GM18507 (cell line): ENCODE results near the gene SHC4.

Experiments
- DNase-seq: peaks from one replicate; pipeline ENCODE4 v3.0.0; 2011; ENCODE audit warnings: low read depth; ENCODE audit not compliant: insufficient read length; ENCODE audit errors: extremely low spot score
- FAIRE-seq: peaks from 2 replicates; lab custom pipeline; 2011; peaks lifted over from hg19 to GRCh38; lab: Jason Lieb, UNC

The SHC4 gene

GRCh38 chr15:48893311-48893710, 70.4 kb downstream of the SHC4 start:
- FAIRE-seq = no peak
- no peak for DNase-seq

GRCh38 chr15:48891232-48891765, 72.4 kb downstream of the SHC4 start:
- FAIRE-seq (no peak), DNase-seq (no peak)

GRCh38 chr15:48890375-48890972, 73.2 kb downstream of the SHC4 start:
- FAIRE-seq = no peak
- DNase-seq = no peak

- DNase-seq (no peak), FAIRE-seq (no peak)
Measured at GRCh38 chr15:48889925-48890324, 73.8 kb downstream of the SHC4 start.

GRCh38 chr15:48888836-48889235, 74.9 kb downstream of the SHC4 start:
- DNase-seq (no peak), FAIRE-seq (no peak)

- DNase-seq (no peak), FAIRE-seq (peak; percentile 46)
Measured at GRCh38 chr15:48888191-48888590, 75.5 kb downstream of the SHC4 start.

GRCh38 chr15:48887144-48887543, 76.6 kb downstream of the SHC4 start:
- FAIRE-seq (no peak), DNase-seq (no peak)

GRCh38 chr15:48883699-48884098, 80.0 kb downstream of the SHC4 start:
- FAIRE-seq = no peak
- no peak for DNase-seq

- no peak for DNase-seq
- no peak for FAIRE-seq
Measured at GRCh38 chr15:48880070-48880634, 83.6 kb downstream of the SHC4 start.

- FAIRE-seq (peak; percentile 95), DNase-seq (peak; percentile 81)
Measured at GRCh38 chr15:48877630-48878595, 85.8 kb downstream of the SHC4 start, which contains the start of gene EID1. Gene EID1, plus strand, starts transcription at chr15:48878134. Its CDS starts 43 bp downstream, at chr15:48878177.

GRCh38 chr15:48876057-48876456, 87.7 kb downstream of the SHC4 start:
- FAIRE-seq (no peak), DNase-seq (no peak)

GRCh38 chr15:48875241-48875960, 88.3 kb downstream of the SHC4 start:
- FAIRE-seq (no peak), DNase-seq (no peak)

GRCh38 chr15:48872632-48873031, 91.1 kb downstream of the SHC4 start:
- no peak for FAIRE-seq

GRCh38 chr15:48871542-48871941, 92.2 kb downstream of the SHC4 start:
- DNase-seq = no peak
- FAIRE-seq = no peak

More at GRCh38 chr15:48872632-48873031, 91.1 kb downstream of the SHC4 start:
- no peak for DNase-seq

- no peak for FAIRE-seq
Measured at GRCh38 chr15:48869966-48870365, 93.8 kb downstream of the SHC4 start.

GRCh38 chr15:48868536-48868935, 95.2 kb downstream of the SHC4 start:
- FAIRE-seq (no peak), DNase-seq (no peak)

More at GRCh38 chr15:48869966-48870365, 93.8 kb downstream of the SHC4 start:
- no peak for DNase-seq

GRCh38 chr15:48868023-48868422, 95.7 kb downstream of the SHC4 start:
- FAIRE-seq = no peak
- no peak for DNase-seq

GRCh38 chr15:48866141-48866563, 97.6 kb downstream of the SHC4 start:
- FAIRE-seq (no peak), DNase-seq (no peak)

GRCh38 chr15:48865370-48866079, 98.2 kb downstream of the SHC4 start:
- FAIRE-seq (no peak), DNase-seq (no peak)
